T-helper 2 cell (primary cell): ENCODE measurements around the gene COL17A1.

ENCODE experiments used
- DNase-seq, 5 experiments: peaks; one replicate each; pipeline versions ENCODE4 v3.0.0 to v3.0.0-alpha.2; 2012 to 2022
- total RNA-seq, 2 donors: gene quantifications; one replicate each; lab custom pipeline; 2026; lab: John Stamatoyannopoulos, UW

The COL17A1 gene
- total RNA-seq = 0 to 0.07 reads per million in 2 donors

GRCh38 chr10:104085801-104086400, at the start of gene COL17A1:
TSS of gene COL17A1 (minus strand) at chr10:104085880. CDS start at chr10:104080673, 5,207 bp downstream.
- no peak for DNase-seq

DNA sequence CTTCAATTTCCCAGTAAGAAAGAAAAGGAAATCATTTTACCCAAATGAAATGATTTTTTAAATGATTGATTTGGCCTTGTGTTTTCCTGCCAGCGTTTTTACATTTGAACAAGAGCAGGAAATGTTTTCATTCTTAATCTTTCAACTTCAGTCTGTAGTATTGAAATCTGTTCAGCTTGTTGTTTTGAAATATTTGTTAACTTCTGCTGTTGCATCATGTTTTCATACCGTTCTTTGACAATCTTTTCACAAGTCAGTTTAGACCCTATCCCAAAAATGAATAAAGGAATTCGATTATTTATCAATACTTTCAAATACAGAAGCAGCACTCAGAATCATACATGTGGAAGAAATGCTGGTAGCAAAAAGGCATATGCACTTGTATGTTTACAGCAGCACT, 44.4 kb upstream of the COL17A1 start:
- no peak for DNase-seq

DNA sequence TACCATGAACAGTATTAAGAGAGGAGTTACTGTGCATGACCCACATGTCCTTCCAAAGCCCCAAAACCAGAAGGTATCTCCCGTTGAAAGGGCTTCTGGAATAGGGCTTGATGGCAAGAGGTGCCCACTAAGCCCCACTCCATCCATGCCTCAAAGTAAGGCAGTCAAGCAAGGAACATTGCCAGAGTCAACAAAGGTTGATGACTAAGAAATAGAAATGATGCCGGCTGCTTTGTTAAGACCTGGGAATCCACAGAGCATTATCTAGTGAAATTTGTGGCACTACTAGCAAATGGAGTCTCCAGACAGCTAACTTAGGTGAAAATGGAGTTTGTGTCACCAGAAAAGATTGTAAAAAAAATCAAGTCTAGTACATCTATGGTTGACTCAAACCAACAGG, 42.5 kb upstream of the COL17A1 start:
- DNase-seq = no peak

DNA sequence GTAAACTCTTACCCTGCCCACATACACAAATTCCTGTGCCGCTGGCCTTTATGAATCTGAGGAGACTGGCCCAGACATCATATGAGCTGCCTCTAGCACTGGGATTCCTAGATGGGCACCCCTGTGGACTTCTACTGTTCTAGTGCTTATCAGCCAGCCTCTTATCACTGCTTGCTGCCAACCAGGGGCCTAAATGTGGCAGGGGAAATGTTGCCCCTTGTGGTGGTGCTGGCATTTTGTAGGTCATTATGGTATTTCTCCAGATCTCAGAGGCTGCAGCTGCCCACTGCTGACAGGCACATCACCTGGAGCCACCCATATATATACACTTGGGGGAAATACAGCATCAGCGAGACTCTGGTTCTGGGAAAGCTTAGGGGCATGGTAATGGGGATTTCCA, 41.7 kb upstream of the COL17A1 start:
- peak in 1 of 5 experiments; percentile 17 for DNase-seq

- DNase-seq = peak in 1 of 5 experiments; percentile 49
Measured at GRCh38 chr10:104123397-104123796, 37.7 kb upstream of the COL17A1 start.

GRCh38 chr10:104122225-104123107, 36.8 kb upstream of the COL17A1 start:
- peak in 2 of 5 experiments; percentile 1 to 41 for DNase-seq

DNA sequence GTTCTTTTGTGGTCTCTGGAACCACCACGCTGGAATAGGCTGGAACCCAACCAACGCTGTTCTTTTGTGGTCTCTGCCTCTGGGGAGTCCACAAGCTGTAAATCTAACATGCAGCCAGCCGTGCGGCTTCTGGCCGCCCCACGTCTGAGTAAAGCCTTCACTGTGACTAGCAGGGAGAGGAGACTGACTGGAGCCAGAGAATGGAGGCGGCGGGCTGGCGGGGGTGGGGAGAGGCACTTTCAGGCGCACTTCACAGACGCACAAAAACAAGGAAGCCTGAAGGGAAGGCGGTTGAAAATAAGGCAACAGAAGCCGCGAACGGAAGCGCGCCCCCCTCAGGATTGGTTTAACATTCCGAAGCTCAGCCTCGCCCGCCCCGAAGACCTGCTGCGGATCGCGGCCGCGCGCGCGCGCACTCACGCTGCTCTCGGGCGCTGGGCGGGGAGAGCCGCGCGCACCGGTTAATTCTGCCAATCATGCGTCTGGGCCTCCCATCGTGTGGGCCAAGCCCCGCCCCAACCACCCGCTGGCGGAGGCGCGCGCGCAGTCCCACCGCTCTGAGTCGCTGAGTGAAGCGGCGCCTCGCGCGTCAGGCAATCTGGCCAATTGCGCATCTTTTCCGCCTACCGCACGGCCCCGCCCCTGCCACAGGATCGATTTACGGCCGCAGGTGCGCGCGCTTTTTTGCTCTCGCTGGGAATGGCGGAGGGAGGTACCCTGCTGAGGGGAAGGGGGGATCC, 36.0 kb upstream of the COL17A1 start, which contains the start of gene SFR1:
Gene SFR1, plus strand, starts transcription at position 687 of the 740 bp plus-strand sequence. Its CDS starts 13 bp downstream, at position 700.
- DNase-seq = peak; percentile 99 to 100 (median 99)

DNA sequence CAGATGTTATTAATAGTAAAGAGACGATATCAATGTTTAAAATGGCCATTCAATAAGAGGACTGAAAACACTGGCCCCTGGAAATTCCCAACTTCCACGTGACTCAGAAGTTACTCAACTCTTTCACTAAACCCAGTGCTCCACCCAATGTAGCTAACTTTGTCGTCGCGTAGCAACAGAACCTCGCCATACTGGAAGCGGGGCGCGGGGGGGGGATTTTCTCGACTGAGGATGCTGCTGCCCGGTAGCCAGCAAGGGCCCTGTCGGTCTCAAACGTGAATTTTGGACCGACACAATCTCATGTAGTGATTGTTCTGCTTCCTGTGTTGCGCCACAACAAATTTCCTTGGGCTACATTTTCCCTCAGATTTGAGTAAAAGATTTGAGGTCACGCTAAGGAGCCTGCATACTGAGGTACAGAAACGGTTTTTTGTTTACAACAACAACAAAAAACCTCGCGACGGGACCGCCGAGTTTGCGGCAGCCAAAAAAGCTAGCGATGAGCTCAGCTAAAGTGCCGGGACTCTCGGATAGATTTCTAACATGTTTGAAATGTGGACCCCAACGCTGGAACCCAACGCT, 35.3 kb upstream of the COL17A1 start:
- peak; percentile 70 to 85 (median 83) for DNase-seq

DNA sequence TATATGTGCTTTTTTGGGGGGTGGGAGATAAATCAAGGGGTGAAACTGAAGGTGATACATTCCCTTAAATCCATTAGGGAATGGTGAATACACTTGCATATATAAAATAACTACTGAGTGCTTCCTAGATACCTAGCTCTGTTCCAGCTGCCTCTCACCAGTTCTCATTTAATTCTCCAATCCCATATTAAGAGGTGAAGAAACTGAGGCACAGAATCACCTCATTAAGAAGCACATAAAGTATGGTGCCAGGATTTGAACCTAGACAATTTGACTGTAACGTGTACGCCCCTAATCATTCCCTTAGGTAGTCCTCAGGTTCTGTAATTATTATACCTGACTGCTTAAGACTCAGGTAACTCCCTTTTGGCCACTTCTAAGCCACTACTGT, 34.8 kb upstream of the COL17A1 start:
- no peak for DNase-seq

- DNase-seq = no peak
Measured at GRCh38 chr10:104119996-104120395, 34.3 kb upstream of the COL17A1 start.

DNA sequence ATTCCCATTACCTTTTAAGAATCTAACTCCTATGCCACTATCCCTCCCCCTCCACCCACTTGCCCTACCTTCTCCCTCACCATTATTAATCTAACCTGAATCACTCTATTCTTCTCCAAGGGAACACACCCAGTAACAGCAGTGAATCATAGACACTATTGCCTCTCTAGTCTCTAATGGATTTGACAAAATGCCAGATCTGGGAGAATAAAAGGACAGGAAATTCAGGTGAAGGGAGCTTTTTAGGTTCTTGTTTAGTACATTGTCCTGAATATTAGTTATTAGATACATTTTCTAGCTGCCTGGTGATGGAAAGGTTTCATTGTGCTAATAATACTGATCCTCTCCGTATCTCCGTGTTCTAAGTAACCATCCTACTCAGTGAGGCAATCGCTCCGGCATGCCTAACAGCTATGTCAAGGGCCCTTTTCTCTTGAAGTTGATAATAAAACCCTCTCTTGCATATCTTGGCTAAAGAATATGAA, 32.2 kb upstream of the COL17A1 start:
- no peak for DNase-seq

- no peak for DNase-seq
Measured at GRCh38 chr10:104113376-104113956, 27.8 kb upstream of the COL17A1 start.

DNA sequence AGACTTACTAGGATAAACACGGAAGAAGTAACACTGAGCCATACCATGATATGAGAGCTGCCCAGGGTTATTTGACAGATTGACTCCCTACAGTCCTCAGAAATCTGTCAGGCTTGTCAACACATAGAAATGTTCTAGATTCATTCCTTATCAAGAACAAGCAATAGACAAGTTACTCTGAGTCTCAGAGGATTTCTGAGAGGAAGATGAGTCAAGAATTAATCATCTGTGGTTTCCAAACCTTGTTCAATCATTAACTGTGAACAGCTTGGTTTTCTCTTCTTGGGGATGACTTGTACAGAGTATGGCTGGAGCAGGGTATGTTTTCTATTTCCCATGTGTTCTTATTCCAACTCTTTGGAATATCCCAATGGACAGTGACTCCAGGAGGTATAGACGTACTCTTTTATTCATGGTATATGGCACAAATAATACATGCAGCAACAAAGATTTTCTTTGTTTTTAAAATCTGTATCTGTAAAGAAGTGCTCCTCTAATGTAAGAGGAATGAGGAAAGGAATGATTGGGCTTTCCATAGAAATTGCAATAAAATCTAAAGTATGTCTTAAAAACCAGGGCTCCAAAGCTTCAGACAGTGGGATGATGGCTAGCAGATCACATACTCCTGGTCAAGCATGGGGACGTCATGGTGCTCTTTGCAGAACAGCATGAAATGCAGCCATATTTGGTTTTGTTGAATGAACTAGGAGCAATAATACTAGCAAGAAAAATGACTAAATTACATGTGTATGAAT, 24.4 kb upstream of the COL17A1 start:
- no peak for DNase-seq

DNA sequence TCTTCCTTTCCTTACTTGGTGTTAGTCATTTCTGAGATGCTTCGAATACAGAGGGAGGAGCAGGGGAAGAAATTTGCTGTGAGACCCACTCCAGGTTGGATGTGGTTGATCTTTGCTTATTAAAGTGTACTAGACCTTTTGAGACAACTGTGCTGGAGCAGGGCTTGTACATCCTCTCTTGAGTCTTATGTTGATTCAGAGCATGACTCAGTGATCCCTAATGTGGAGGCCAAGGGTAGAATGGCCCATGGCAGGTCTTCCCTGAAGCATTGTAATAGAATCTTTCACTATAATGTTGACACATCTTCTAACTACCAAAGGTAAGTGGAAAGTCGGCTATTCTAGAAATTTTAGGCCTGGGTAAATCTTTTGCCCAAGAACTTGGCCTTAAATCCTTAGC, 19.2 kb upstream of the COL17A1 start:
- no peak for DNase-seq

- DNase-seq = no peak
Measured at GRCh38 chr10:104104418-104104817, 18.7 kb upstream of the COL17A1 start.

- DNase-seq = no peak
Measured at GRCh38 chr10:104103956-104104355, 18.3 kb upstream of the COL17A1 start.

GRCh38 chr10:104101902-104102301, 16.2 kb upstream of the COL17A1 start:
- no peak for DNase-seq

GRCh38 chr10:104100795-104101194, 15.1 kb upstream of the COL17A1 start:
- no peak for DNase-seq

GRCh38 chr10:104099941-104100340, 14.3 kb upstream of the COL17A1 start:
- no peak for DNase-seq

DNA sequence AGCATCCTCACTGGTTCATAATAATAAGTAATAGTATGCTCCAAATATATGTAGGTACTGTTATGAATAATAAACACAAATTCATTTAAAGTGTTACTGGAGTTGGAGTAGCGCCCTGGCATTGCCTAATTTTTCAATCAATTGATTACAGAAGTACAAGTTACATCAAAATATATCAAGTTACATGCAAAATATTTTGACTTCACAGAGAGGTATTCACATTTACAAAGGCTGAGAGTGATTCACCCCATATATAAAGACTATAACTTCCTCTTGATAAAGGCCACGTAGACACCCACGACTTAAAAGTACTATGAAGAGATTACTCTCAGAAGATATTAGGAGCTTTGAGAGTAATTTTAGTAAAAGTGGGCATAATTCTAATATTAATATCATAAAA, 13.6 kb upstream of the COL17A1 start:
- DNase-seq = no peak

DNA sequence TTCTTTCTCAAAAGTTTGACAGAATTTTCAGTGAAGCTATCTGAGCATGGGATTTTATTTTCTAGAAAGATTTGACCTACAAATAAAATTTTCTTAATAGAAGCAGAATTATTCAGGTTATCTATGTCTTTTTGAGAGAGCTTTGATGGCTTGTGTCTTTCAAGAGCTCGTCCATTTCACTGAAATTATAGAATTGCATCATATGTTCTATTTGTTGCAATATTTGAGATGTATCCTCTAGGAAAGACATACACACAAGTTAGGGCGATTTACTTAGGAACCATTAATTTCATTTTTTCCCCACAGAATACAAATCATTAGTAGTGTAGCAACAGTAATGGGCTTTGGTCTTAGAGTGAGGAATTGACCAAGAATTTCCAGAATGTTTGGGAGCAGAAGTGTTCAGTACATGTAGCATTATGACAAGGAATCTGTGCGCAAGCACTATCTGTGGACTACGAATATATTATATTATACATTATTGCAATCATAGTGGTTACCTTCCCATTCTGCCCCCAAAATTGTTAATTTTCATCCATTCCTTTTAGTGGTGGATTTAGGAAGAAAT, 12.8 kb upstream of the COL17A1 start:
- no peak for DNase-seq
